Measurements from ENCODE around the gene CALHM5.

- TF ChIP-seq, protein P1, sequence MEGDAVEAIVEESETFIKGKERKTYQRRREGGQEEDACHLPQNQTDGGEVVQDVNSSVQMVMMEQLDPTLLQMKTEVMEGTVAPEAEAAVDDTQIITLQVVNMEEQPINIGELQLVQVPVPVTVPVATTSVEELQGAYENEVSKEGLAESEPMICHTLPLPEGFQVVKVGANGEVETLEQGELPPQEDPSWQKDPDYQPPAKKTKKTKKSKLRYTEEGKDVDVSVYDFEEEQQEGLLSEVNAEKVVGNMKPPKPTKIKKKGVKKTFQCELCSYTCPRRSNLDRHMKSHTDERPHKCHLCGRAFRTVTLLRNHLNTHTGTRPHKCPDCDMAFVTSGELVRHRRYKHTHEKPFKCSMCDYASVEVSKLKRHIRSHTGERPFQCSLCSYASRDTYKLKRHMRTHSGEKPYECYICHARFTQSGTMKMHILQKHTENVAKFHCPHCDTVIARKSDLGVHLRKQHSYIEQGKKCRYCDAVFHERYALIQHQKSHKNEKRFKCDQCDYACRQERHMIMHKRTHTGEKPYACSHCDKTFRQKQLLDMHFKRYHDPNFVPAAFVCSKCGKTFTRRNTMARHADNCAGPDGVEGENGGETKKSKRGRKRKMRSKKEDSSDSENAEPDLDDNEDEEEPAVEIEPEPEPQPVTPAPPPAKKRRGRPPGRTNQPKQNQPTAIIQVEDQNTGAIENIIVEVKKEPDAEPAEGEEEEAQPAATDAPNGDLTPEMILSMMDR (conservative IDR thresholded peaks at IDR 0.05 in 1 of 2, IDR thresholded peaks at IDR 0.05 in 1 of 2; ENCODE audit: extremely low read depth in 1 of 2, insufficient read depth in 1 of 2, low read depth in 1 of 2, low read length in 2 of 2): no peak
- TF ChIP-seq EZH2 (IDR thresholded peaks at IDR 0.05; ENCODE audit: borderline replicate concordance, low read length): no peak
Observed at GRCh38 chr6:116514111-116514510, 2.7 kb downstream of the CALHM5 start.

All from mammary epithelial cell (primary cell).